Measurements from ENCODE around the gene COL24A1. TPM values are rescaled to one million over a fixed set of nuclear protein-coding genes. Genes with fewer than 3 reads are reported as not detected.

COL24A1 gene
- total RNA-seq, 1 experiment from 2014 or later: 1.1 TPM

- TF ChIP-seq, protein P1, sequence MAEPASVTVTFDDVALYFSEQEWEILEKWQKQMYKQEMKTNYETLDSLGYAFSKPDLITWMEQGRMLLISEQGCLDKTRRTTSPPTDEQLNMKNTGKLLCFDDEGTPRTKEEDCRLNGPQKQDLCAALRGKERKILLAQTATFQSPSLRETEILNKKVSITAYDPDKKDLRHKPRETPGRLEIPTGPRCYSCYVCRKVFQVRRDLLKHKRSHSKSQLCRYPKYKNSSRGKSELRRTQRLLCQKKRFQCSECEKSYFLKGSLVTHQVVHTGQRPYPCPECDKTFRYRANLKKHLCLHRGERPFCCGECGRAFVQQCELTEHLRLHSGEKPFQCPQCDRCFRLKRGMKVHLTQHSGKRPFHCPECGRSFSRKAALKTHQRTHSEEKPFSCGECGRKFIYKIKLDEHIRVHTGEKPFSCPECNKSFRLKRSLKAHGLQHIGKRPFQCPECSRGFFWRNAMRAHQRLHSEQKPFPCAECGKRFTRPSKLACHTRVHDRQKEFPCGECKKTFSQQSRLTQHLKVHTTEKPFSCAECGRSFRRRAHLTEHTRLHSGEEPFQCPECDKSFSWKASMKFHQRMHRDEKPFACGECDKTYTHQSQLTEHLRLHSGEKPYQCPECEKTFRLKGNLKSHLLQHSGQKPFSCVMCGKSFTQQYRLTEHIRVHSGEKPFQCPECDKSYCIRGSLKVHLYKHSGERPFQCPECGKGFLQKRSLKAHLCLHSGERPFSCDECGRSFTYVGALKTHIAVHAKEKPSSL (CRISPR knock-in tag; conservative IDR thresholded peaks at IDR 0.05): no peak
- TF ChIP-seq ATF1 (CRISPR knock-in tag; IDR thresholded peaks at IDR 0.05) (peak; percentile 80; the same call in 1 of the 2 replicates), GRHL2 (CRISPR knock-in tag; IDR thresholded peaks at IDR 0.05; ENCODE audit: insufficient replicate concordance, severe bottlenecking) (no peak), ZNF263 (CRISPR knock-in tag; IDR thresholded peaks at IDR 0.05; ENCODE audit: low read depth) (0 out of 2 replicates have a peak, but pooled peaks have one; percentile 61), USF1 (CRISPR knock-in tag; IDR thresholded peaks at IDR 0.05) (peak; percentile 84), SMAD4 (CRISPR knock-in tag; IDR thresholded peaks at IDR 0.05) (no peak; the same call in 1 of the 2 replicates), ZNF416 (CRISPR knock-in tag; IDR thresholded peaks at IDR 0.05) (no peak), SMAD3 (CRISPR knock-in tag; IDR thresholded peaks at IDR 0.05; ENCODE audit: borderline replicate concordance) (peak; percentile 98)
- TF ChIP-seq, protein P2, sequence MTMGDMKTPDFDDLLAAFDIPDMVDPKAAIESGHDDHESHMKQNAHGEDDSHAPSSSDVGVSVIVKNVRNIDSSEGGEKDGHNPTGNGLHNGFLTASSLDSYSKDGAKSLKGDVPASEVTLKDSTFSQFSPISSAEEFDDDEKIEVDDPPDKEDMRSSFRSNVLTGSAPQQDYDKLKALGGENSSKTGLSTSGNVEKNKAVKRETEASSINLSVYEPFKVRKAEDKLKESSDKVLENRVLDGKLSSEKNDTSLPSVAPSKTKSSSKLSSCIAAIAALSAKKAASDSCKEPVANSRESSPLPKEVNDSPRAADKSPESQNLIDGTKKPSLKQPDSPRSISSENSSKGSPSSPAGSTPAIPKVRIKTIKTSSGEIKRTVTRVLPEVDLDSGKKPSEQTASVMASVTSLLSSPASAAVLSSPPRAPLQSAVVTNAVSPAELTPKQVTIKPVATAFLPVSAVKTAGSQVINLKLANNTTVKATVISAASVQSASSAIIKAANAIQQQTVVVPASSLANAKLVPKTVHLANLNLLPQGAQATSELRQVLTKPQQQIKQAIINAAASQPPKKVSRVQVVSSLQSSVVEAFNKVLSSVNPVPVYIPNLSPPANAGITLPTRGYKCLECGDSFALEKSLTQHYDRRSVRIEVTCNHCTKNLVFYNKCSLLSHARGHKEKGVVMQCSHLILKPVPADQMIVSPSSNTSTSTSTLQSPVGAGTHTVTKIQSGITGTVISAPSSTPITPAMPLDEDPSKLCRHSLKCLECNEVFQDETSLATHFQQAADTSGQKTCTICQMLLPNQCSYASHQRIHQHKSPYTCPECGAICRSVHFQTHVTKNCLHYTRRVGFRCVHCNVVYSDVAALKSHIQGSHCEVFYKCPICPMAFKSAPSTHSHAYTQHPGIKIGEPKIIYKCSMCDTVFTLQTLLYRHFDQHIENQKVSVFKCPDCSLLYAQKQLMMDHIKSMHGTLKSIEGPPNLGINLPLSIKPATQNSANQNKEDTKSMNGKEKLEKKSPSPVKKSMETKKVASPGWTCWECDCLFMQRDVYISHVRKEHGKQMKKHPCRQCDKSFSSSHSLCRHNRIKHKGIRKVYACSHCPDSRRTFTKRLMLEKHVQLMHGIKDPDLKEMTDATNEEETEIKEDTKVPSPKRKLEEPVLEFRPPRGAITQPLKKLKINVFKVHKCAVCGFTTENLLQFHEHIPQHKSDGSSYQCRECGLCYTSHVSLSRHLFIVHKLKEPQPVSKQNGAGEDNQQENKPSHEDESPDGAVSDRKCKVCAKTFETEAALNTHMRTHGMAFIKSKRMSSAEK (CRISPR knock-in tag; IDR thresholded peaks at IDR 0.05; ENCODE audit: borderline replicate concordance): no peak
- TF ChIP-seq, protein P3, sequence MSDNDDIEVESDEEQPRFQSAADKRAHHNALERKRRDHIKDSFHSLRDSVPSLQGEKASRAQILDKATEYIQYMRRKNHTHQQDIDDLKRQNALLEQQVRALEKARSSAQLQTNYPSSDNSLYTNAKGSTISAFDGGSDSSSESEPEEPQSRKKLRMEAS (CRISPR knock-in tag; IDR thresholded peaks at IDR 0.05): peak; percentile 98
Observed at GRCh38 chr1:86155051-86155806, 1.3 kb downstream of the COL24A1 start (continued).

DNA sequence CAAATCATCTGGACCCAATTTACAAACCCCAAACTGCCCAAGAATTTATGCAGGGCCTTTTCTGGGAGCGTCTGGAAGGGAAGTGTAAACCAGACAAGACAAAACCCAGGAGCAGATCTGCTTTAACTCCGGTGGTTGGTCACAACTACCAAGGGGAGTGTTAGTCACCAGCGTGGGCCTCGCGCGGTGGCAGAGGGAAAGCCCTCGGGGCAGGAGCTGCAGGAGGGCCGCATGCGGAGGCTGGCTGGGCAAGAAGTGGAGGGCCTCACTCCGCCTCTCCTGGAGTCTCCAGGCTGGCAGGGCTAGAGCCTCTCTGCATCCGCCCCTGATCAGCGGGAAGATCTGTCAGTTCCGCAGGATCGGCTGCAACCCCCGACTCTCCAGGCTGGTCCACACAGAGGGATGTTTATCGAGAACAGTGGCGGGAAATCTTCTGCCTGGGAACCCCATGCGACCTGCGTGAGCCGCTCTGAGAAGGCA, 2.0 kb downstream of the COL24A1 start:
- no peaks in the 10 kb centered on the region for H3K9me3 Mint-ChIP-seq
- ChIA-PET CTCF (no interaction called here), POLR2A (no interaction called here)
- no peaks in the 10 kb centered on the region for H3K36me3 Mint-ChIP-seq
- DNase-seq (ENCODE audit: low spot score) (peak; percentile 38), ATAC-seq (peak; percentile 53)
- peaks cover 59% of the 10 kb centered on the region for H3K27me3 Mint-ChIP-seq (ENCODE audit: low read depth)
- H3K4me1 Mint-ChIP-seq: peaks cover 19% of the 10 kb centered on the region
- no peak overlapping the region for H3K27ac Mint-ChIP-seq
- H3K4me3 Mint-ChIP-seq: peak overlapping the region; percentile 74
- TF ChIP-seq FOXP1 (CRISPR knock-in tag; IDR thresholded peaks at IDR 0.05; ENCODE audit: borderline replicate concordance) (no peak), IRF1 (CRISPR knock-in tag; IDR thresholded peaks at IDR 0.05) (no peak), ZNF317 (CRISPR knock-in tag; IDR thresholded peaks at IDR 0.05; ENCODE audit: borderline replicate concordance, low read depth) (no peak), FOXP4 (CRISPR knock-in tag; IDR thresholded peaks at IDR 0.05) (no peak), TEAD4 (CRISPR knock-in tag; IDR thresholded peaks at IDR 0.05) (no peak), SP1 (CRISPR knock-in tag; conservative IDR thresholded peaks at IDR 0.05) (no peak), JUN (CRISPR knock-in tag; IDR thresholded peaks at IDR 0.05) (no peak), ZNF671 (CRISPR knock-in tag; IDR thresholded peaks at IDR 0.05) (no peak), ATF2 (CRISPR knock-in tag; IDR thresholded peaks at IDR 0.05; ENCODE audit: borderline replicate concordance, low read depth) (no peak)
- TF ChIP-seq, protein P4, sequence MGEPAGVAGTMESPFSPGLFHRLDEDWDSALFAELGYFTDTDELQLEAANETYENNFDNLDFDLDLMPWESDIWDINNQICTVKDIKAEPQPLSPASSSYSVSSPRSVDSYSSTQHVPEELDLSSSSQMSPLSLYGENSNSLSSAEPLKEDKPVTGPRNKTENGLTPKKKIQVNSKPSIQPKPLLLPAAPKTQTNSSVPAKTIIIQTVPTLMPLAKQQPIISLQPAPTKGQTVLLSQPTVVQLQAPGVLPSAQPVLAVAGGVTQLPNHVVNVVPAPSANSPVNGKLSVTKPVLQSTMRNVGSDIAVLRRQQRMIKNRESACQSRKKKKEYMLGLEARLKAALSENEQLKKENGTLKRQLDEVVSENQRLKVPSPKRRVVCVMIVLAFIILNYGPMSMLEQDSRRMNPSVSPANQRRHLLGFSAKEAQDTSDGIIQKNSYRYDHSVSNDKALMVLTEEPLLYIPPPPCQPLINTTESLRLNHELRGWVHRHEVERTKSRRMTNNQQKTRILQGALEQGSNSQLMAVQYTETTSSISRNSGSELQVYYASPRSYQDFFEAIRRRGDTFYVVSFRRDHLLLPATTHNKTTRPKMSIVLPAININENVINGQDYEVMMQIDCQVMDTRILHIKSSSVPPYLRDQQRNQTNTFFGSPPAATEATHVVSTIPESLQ (CRISPR knock-in tag; IDR thresholded peaks at IDR 0.05): no peak
